Activated CD4-positive, alpha-beta T cell treated with anti-CD3 and anti-CD28 coated beads for 24 hours (primary cell): ENCODE data around the gene SYNE3.

Experiments used
- DNase-seq, 2 donors: peaks; one replicate each; pipeline ENCODE4 v3.0.0-alpha.2; 2020; ENCODE audit warnings: low read depth in 2 of 2

The SYNE3 gene

GRCh38 chr14:95489214-95490137 lies 27.0 kb downstream of the SYNE3 start:
- no peak for DNase-seq

- DNase-seq: no peak
Measured at GRCh38 chr14:95488376-95489213, 27.9 kb downstream of the SYNE3 start.

- DNase-seq: no peak
Measured at GRCh38 chr14:95487669-95488084, 28.8 kb downstream of the SYNE3 start.

GRCh38 chr14:95486875-95487668 lies 29.4 kb downstream of the SYNE3 start:
- DNase-seq: no peak

GRCh38 chr14:95485222-95485819 lies 31.1 kb downstream of the SYNE3 start:
- no peak for DNase-seq

- DNase-seq: no peak
Measured at GRCh38 chr14:95484296-95484695, 32.2 kb downstream of the SYNE3 start.

- no peak for DNase-seq
Measured at GRCh38 chr14:95483309-95484165, 32.9 kb downstream of the SYNE3 start.

GRCh38 chr14:95482627-95483308 lies 33.7 kb downstream of the SYNE3 start:
- no peak for DNase-seq

GRCh38 chr14:95481391-95482022 lies 34.9 kb downstream of the SYNE3 start:
- DNase-seq: no peak

- DNase-seq: no peak
Measured at GRCh38 chr14:95480887-95481226, 35.6 kb downstream of the SYNE3 start.

- DNase-seq: no peak
Measured at GRCh38 chr14:95480109-95480886, 36.2 kb downstream of the SYNE3 start.

GRCh38 chr14:95479494-95479893 lies 37.0 kb downstream of the SYNE3 start:
- DNase-seq: no peak

- DNase-seq: no peak
Measured at GRCh38 chr14:95478818-95479217, 37.6 kb downstream of the SYNE3 start.

- DNase-seq: no peak
Measured at GRCh38 chr14:95478309-95478708, 38.1 kb downstream of the SYNE3 start.

- no peak for DNase-seq
Measured at GRCh38 chr14:95477411-95478269, 38.8 kb downstream of the SYNE3 start.

GRCh38 chr14:95476747-95477146 lies 39.7 kb downstream of the SYNE3 start:
- DNase-seq: no peak

GRCh38 chr14:95475540-95476240 lies 40.8 kb downstream of the SYNE3 start:
- DNase-seq: no peak
